Adrenal gland (tissue), 12 donors: ENCODE measurements around the gene PEA15. TPM values are rescaled to one million over a fixed set of nuclear protein-coding genes. Genes with fewer than 3 reads are reported as not detected.

Experiments
- DNase-seq, 7 donors: peaks; one replicate each; pipeline ENCODE4 v3.0.0-alpha.2; 2019 to 2020
- H3K27ac ChIP-seq, 5 donors: fragments of 200-600 bp; sonication (generic) in 4 of 5; 1 replicate in 3 of 5; 2 replicates in 2 of 5; pipeline versions ENCODE4 v1.5.1 to v1.8.0; 2016 to 2020; ENCODE audit warnings: mild to moderate bottlenecking in 1 of 5
- H3K27me3 ChIP-seq: fragments of 200-600 bp; 2 replicates; pipeline ENCODE4 v1.8.0; 2021
- H3K36me3 ChIP-seq, 2 donors: fragments of 200-600 bp; replicated peaks in 1 of 2; 1 replicate in 1 of 2; 2 replicates in 1 of 2; pipeline versions ENCODE4 v1.5.1 to v1.8.0; 2018 to 2022
- H3K4me1 ChIP-seq, 2 donors: fragments of 200-600 bp; replicated peaks in 1 of 2; 1 replicate in 1 of 2; 2 replicates in 1 of 2; pipeline versions ENCODE4 v1.5.1 to v1.8.0; 2018 to 2021
- H3K4me3 ChIP-seq, 4 donors: fragments of 200-600 bp; sonication (generic) in 3 of 4; one replicate each; pipeline ENCODE4 v1.5.1; 2016 to 2018
- H3K9me3 ChIP-seq, 3 donors: fragments of 200-600 bp; sonication (generic) in 1 of 3; replicated peaks in 1 of 3; 1 replicate in 2 of 3; 2 replicates in 1 of 3; pipeline versions ENCODE4 v1.5.1 to v1.8.0; 2016 to 2021
- CTCF ChIP-seq, 6 experiments: fragments of 450-650 bp in 4 of 6; fragments of 200-600 bp in 2 of 6; sonication (generic) in 1 of 6; IDR thresholded peaks; 1 replicate in 5 of 6; 2 replicates in 1 of 6; pipeline versions ENCODE4 v1.5.1 to v1.8.0; 2016 to 2021; ENCODE audit warnings: antibody characterized with exemption in 6 of 6, mild to moderate bottlenecking in 2 of 6, moderate library complexity in 1 of 6
- POLR2A ChIP-seq, 2 donors: fragments of 450-650 bp; IDR thresholded peaks; one replicate each; pipeline ENCODE4 v1.6.1; 2017; ENCODE audit warnings: antibody characterized with exemption in 2 of 2, mild to moderate bottlenecking in 2 of 2, moderate library complexity in 1 of 2
- WGBS, 4 donors: extraction: QIAGEN DNeasy Blood & Tissue Kit in 2 of 4; methylation state at CpG; one replicate each; pipeline versions ENCODE4 v1.1.5 to v1.1.7; 2013 to 2017; 5-methylcytosine and 5-hydroxymethylcytosine counted together
- intact Hi-C, 2 donors: fragments of 100-400 bp; cut with DNase I; formaldehyde crosslinking; loops; one replicate each; pipeline versions ENCODE4 v1.14.1 to v1.15.0; 2022 to 2023
- polyA plus RNA-seq, 3 donors: library from polyadenylated mRNA; stranded (reverse); fragments of 200-250 nt in 2 of 3; fragments of 350-450 nt in 1 of 3; fragmentation: Illumina TruSeq in 1 of 3; extraction: RNeasy Lipid Tissue Mini Kit (QIAGEN cat#74804) in 1 of 3; gene quantifications; one replicate each; pipeline ENCODE4 v1.2.3, GENCODE V29; 2013 to 2014
- total RNA-seq, 9 donors: library from RNA; depleted of rRNA in 4 of 9; stranded (reverse); fragments of >200 nt in 4 of 9; fragments of 120-200 nt in 1 of 9; fragmentation: NEBNext Ultra II Directional in 1 of 9; extraction: Animal tissue kit (Norgen Biotek cat#: 25700) in 1 of 9; gene quantifications; one replicate each; pipeline versions ENCODE4 v1.1.0 to v1.2.4, GENCODE V29; 2013 to 2023
- donor health status: healthy with polysubstance abuse.
- donor health status: Bipolar disorder and iron deficiency.
- donor health status: DM: yes; HTN: yes; CAD: no.
- donor health status: DM: no; HTN: no; CAD: no.
- donor health status: DM: no; HTN: no; CAD: no.
- donor health status: DM: yes; HTN: yes; CAD: no.

PEA15 gene
- total and polyA plus RNA-seq, 12 donors = 40.6 to 445 (median 106) TPM

- H3K4me3 ChIP-seq = no peak overlapping the region
- H3K27me3 ChIP-seq = no peaks in the 10 kb centered on the region
- DNase-seq = no peak
- no peak overlapping the region for H3K27ac ChIP-seq
- H3K9me3 ChIP-seq = no peaks in the 10 kb centered on the region
- peaks cover 0 to 5% of the 10 kb centered on the region in 2 donors for H3K4me1 ChIP-seq
- TF ChIP-seq POLR2A (IDR thresholded peaks at IDR 0.05) = no peak
- H3K36me3 ChIP-seq = peaks cover 0 to 97% of the 10 kb centered on the region in 2 donors
- intact Hi-C loops = no loop called here
- 70 to 88% (median 86%) methylated on average over 1 to 2 of the region's 2 CpGs for WGBS, 4 donors
Observed at GRCh38 chr1:160224606-160225005, 19.4 kb downstream of the PEA15 start.

GRCh38 chr1:160225345-160225744, 20.2 kb downstream of the PEA15 start:
- H3K27ac ChIP-seq = no peak overlapping the region
- no peak overlapping the region for H3K4me3 ChIP-seq
- H3K4me1 ChIP-seq = peaks cover 0 to 3% of the 10 kb centered on the region in 2 donors
- DNase-seq = no peak
- TF ChIP-seq CTCF (IDR thresholded peaks at IDR 0.05) = no peak
- no peak for TF ChIP-seq POLR2A (IDR thresholded peaks at IDR 0.05)
- intact Hi-C loops = no loop called here
- WGBS, 4 donors = 79 to 83% (median 80%) methylated on average over 2 of the region's 2 CpGs
- peaks cover 0 to 98% of the 10 kb centered on the region in 2 donors for H3K36me3 ChIP-seq
- H3K27me3 ChIP-seq = no peaks in the 10 kb centered on the region
- H3K9me3 ChIP-seq = no peaks in the 10 kb centered on the region

GRCh38 chr1:160226623-160227022, 21.4 kb downstream of the PEA15 start:
- H3K4me3 ChIP-seq = no peak overlapping the region
- DNase-seq = no peak
- peaks cover 0 to 3% of the 10 kb centered on the region in 2 donors for H3K4me1 ChIP-seq
- TF ChIP-seq CTCF (IDR thresholded peaks at IDR 0.05) (no peak), POLR2A (IDR thresholded peaks at IDR 0.05) (no peak)
- H3K27ac ChIP-seq = no peak overlapping the region
- H3K9me3 ChIP-seq = no peaks in the 10 kb centered on the region
- peaks cover 0 to 100% of the 10 kb centered on the region in 2 donors for H3K36me3 ChIP-seq
- no peaks in the 10 kb centered on the region for H3K27me3 ChIP-seq
- intact Hi-C loops = no loop called here
- WGBS, 4 donors = 83 to 94% (median 89%) methylated on average over 2 of the region's 2 CpGs

- H3K36me3 ChIP-seq = peaks cover 0 to 100% of the 10 kb centered on the region in 2 donors
- no peak for TF ChIP-seq POLR2A (IDR thresholded peaks at IDR 0.05)
- no peak for TF ChIP-seq CTCF (IDR thresholded peaks at IDR 0.05)
- 87 to 98% (median 92%) methylated on average over 4 of the region's 4 CpGs for WGBS, 4 donors
Observed at GRCh38 chr1:160227034-160227433, 21.9 kb downstream of the PEA15 start.

GRCh38 chr1:160227561-160227960, 22.4 kb downstream of the PEA15 start:
- Histone ChIP-seq H3K36me3 (peaks cover 0 to 100% of the 10 kb centered on the region in 2 donors), H3K27me3 (no peaks in the 10 kb centered on the region), H3K4me3 (no peak overlapping the region), H3K4me1 (peaks cover 0 to 3% of the 10 kb centered on the region in 2 donors), H3K27ac (no peak overlapping the region), H3K9me3 (no peaks in the 10 kb centered on the region)
- TF ChIP-seq CTCF (IDR thresholded peaks at IDR 0.05) = no peak
- TF ChIP-seq POLR2A (IDR thresholded peaks at IDR 0.05) = no peak
- DNase-seq = no peak
- 93 to 100% (median 97%) methylated on average over 1 of the region's 1 CpG for WGBS, 4 donors
- intact Hi-C loops = no loop called here

More at GRCh38 chr1:160227034-160227433, 21.9 kb downstream of the PEA15 start:
- Histone ChIP-seq H3K9me3 (no peaks in the 10 kb centered on the region), H3K4me3 (no peak overlapping the region), H3K4me1 (peaks cover 0 to 3% of the 10 kb centered on the region in 2 donors), H3K27ac (no peak overlapping the region), H3K27me3 (no peaks in the 10 kb centered on the region)
- no peak for DNase-seq
- intact Hi-C loops = no loop called here
